HEK293T (cell line): Measurements from ENCODE around the gene SZT2.

Experiments
- CTCF ChIA-PET: fragments of 350-600 bp; formaldehyde crosslinking; extraction: SDS; loops from one replicate; lab custom pipeline; 2021; ENCODE audit warnings: antibody characterized with exemption, inconsistent platforms; lab: Yijun Ruan, JAX
- POLR2A ChIA-PET: fragments of 350-600 bp; formaldehyde crosslinking; extraction: SDS; loops from one replicate; lab custom pipeline; 2020; ENCODE audit warnings: antibody characterized with exemption, inconsistent platforms; lab: Yijun Ruan, JAX
- DNase-seq: peaks from one replicate; pipeline ENCODE4 v3.0.0; 2012; ENCODE audit warnings: mixed read lengths; ENCODE audit errors: extremely low spot score
- ARNT ChIP-seq: fragments of 450-650 bp; IDR thresholded peaks from 2 replicates; pipeline ENCODE4 v1.6.1; 2017; ENCODE audit warnings: mild to moderate bottlenecking
- BHLHE40 ChIP-seq: fragments of 450-650 bp; IDR thresholded peaks from 2 replicates; pipeline ENCODE4 v1.6.1; 2016; ENCODE audit warnings: mild to moderate bottlenecking, moderate library complexity, borderline replicate concordance
- CTBP1 ChIP-seq: fragments of 450-650 bp; IDR thresholded peaks from 2 replicates; pipeline ENCODE4 v1.6.1; 2016; ENCODE audit warnings: borderline replicate concordance
- ELF4 ChIP-seq: fragments of 450-650 bp; IDR thresholded peaks from 2 replicates; pipeline ENCODE4 v1.6.1; 2017; ENCODE audit warnings: antibody characterized with exemption
- FOXA1 ChIP-seq: fragments of 450-650 bp; IDR thresholded peaks from 2 replicates; pipeline ENCODE4 v1.6.1; 2016; ENCODE audit warnings: mild to moderate bottlenecking
- FOXK2 ChIP-seq: fragments of 450-650 bp; IDR thresholded peaks from 2 replicates; pipeline ENCODE4 v1.6.1; 2016; ENCODE audit warnings: mild to moderate bottlenecking
- FOXM1 ChIP-seq: fragments of 450-650 bp; IDR thresholded peaks from 2 replicates; pipeline ENCODE4 v1.6.1; 2017; ENCODE audit warnings: mild to moderate bottlenecking, borderline replicate concordance
- HDGF ChIP-seq: fragments of 450-650 bp; IDR thresholded peaks from 2 replicates; pipeline ENCODE4 v1.6.1; 2017; ENCODE audit warnings: antibody characterized with exemption, borderline replicate concordance
- L3MBTL2 ChIP-seq: fragments of 450-650 bp; conservative IDR thresholded peaks from 2 replicates; pipeline ENCODE4 v1.6.1; 2016; ENCODE audit warnings: mild to moderate bottlenecking
- LEF1 ChIP-seq: fragments of 450-650 bp; IDR thresholded peaks from 2 replicates; pipeline ENCODE4 v1.6.1; 2017; ENCODE audit warnings: mild to moderate bottlenecking, borderline replicate concordance
- NFRKB ChIP-seq: fragments of 450-650 bp; IDR thresholded peaks from 2 replicates; pipeline ENCODE4 v1.6.1; 2016; ENCODE audit warnings: mild to moderate bottlenecking, moderate library complexity
- SP1 ChIP-seq: fragments of 450-650 bp; IDR thresholded peaks from 2 replicates; pipeline ENCODE4 v1.6.1; 2017
- SUZ12 ChIP-seq: fragments of 450-650 bp; IDR thresholded peaks from 2 replicates; pipeline ENCODE4 v1.6.1; 2016; ENCODE audit warnings: mild to moderate bottlenecking
- TARDBP ChIP-seq: fragments of 450-650 bp; IDR thresholded peaks from 2 replicates; pipeline ENCODE4 v1.6.1; 2016
- ZNF384 ChIP-seq: fragments of 450-650 bp; IDR thresholded peaks from 2 replicates; pipeline ENCODE4 v1.6.1; 2016
- TF ChIP-seq, protein P1 (sequence below): fragments of 450-650 bp; IDR thresholded peaks from 2 replicates; pipeline ENCODE4 v1.6.1; 2016

Gene SZT2

DNA sequence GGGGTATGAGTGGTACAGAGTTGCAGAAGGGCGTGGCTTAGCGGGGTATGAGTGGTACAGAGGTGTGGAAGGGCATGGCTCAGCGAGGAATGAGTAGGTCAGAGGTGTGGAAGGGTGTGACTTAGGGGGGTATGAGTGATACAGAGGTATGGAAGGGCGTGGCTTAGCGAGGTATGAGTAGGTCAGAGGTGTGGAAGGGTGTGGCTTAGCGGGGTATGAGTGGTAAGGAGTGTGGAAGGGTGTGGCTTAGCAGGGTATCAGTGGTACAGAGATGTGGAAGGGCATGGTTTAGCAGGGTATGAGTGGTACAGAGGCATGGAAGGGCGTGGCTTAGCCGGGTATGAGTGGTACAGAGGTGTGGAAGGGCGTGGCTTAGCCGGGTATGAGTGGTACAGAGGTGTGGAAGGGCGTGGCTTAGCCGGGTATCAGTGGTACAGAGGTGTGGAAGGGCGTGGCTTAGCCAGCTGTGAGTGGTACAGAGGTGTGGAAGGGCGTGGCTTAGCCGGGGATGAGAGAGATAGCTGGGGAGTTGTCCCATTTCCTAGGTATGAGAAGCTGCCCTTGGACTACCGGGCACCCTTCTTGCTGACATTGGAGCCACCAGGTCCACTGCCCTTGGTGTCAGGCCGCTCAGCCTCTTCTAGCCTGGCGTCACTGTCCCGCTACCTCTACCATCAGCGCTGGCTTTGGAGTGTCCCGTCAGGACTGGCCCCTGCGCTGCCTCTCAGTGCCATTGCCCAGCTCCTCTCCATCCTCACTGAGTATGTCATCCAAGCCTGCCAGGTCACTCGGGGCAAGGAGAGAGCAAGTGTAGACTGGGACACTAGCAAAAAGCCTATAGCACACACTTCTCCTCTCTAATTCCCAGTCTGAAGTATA lies 34.2 kb downstream of the SZT2 start:
- DNase-seq = no peak
- POLR2A ChIA-PET = no interaction called here
- TF ChIP-seq, protein P1, sequence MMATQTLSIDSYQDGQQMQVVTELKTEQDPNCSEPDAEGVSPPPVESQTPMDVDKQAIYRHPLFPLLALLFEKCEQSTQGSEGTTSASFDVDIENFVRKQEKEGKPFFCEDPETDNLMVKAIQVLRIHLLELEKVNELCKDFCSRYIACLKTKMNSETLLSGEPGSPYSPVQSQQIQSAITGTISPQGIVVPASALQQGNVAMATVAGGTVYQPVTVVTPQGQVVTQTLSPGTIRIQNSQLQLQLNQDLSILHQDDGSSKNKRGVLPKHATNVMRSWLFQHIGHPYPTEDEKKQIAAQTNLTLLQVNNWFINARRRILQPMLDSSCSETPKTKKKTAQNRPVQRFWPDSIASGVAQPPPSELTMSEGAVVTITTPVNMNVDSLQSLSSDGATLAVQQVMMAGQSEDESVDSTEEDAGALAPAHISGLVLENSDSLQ = no peak
- TF ChIP-seq HDGF (no peak), SP1 (no peak), BHLHE40 (no peak), LEF1 (no peak), TARDBP (no peak), FOXA1 (no peak), FOXM1 (no peak), ZNF384 (no peak), FOXK2 (no peak), L3MBTL2 (no peak), NFRKB (no peak), ELF4 (no peak), SUZ12 (no peak)
- CTCF ChIA-PET = interaction anchor here (0.5 to 1.3 kb wide), 2 partner anchors 9 to 22 kb away, joined by 4 to 5 read pairs; no protein-coding TSS in a partner anchor

DNA sequence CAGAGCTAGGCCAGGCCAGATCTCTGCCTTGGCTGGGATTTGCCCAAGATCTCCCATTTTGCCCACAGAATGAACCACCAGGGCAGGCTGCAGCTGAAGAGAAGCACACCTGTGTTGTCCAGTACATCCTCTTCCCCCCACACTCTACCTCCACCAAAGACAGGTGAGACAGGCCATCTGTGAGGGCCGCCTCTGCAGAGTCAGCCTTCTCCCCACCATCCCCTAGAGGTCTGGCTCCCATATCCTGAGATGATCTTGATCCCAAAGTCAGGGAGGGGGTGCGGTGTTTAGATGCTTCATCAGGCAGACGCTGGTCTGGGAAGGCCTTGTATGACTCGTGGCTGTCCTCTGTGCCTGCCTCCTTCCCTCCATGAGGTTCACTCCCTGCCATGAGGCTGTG lies 35.3 kb downstream of the SZT2 start:
- TF ChIP-seq BHLHE40 = no peak
- no peak for TF ChIP-seq FOXK2
- TF ChIP-seq NFRKB = no peak
- no peak for TF ChIP-seq TARDBP
- no peak for TF ChIP-seq HDGF
- TF ChIP-seq FOXA1 = no peak
- TF ChIP-seq SP1 = no peak
- no peak for TF ChIP-seq FOXM1
- no peak for TF ChIP-seq L3MBTL2
- no peak for TF ChIP-seq ELF4
- TF ChIP-seq, protein P1 = no peak
- no peak for TF ChIP-seq SUZ12
- TF ChIP-seq ARNT = no peak
- TF ChIP-seq ZNF384 = no peak
- ChIA-PET POLR2A (no interaction called here), CTCF (interaction anchor here (0.5 to 1.3 kb wide), 2 partner anchors 11 to 20 kb away, joined by 4 to 5 read pairs; no protein-coding TSS in a partner anchor)
- DNase-seq = no peak

DNA sequence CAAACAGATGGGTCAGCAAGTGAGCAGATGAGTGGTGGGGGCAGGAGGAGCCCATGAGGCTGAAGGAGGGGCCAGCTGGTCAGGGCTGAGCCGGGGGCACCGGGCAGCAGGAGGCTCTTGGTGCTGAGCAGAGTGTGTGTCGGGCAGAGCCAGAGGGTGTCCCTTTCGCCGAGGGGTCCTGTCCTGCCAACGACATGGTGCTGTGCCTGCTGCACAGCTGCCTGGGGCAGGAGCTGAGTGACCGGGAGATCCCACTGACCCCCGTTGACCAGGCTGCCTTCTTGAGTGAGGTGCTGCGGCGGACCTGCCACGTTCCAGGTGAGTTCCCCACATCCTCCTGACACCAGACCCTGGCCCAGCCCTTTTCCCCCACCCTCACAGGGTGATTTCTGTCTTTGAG lies 36.5 kb downstream of the SZT2 start:
- CTCF ChIA-PET = no interaction called here
- TF ChIP-seq ZNF384 (no peak), FOXM1 (no peak), SP1 (no peak), HDGF (no peak), LEF1 (no peak), TARDBP (no peak), L3MBTL2 (no peak), CTBP1 (no peak), BHLHE40 (no peak), ELF4 (no peak), ARNT (no peak)
- TF ChIP-seq, protein P1 = no peak
- POLR2A ChIA-PET = no interaction called here
- DNase-seq = no peak

DNA sequence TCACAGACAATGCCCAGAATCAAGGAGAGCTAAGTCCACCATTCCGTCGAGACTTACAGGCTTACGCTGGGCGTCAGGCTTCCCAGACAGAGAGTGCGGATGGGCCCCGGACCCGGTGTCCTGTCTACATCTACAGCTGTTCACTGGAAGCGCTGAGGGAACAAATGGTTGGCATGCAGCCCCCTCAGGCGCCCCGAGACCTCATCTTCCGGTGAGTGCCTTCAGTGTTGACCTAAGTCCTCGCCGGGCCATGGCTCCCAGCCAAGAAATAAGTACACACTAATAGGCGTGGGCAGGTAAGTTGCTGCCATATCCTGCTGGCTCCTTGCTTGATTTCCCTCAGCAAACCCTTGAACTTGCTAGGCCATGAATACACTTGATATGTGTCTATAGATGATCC lies 37.8 kb downstream of the SZT2 start:
- DNase-seq = no peak
- ChIA-PET POLR2A (no interaction called here), CTCF (no interaction called here)
- TF ChIP-seq L3MBTL2 (no peak), FOXM1 (no peak), ARNT (no peak), HDGF (no peak), TARDBP (no peak), LEF1 (no peak), FOXA1 (no peak), CTBP1 (no peak), ZNF384 (no peak), BHLHE40 (no peak), SP1 (no peak), SUZ12 (no peak), NFRKB (no peak), ELF4 (no peak), FOXK2 (no peak)
- TF ChIP-seq, protein P1 = no peak

DNA sequence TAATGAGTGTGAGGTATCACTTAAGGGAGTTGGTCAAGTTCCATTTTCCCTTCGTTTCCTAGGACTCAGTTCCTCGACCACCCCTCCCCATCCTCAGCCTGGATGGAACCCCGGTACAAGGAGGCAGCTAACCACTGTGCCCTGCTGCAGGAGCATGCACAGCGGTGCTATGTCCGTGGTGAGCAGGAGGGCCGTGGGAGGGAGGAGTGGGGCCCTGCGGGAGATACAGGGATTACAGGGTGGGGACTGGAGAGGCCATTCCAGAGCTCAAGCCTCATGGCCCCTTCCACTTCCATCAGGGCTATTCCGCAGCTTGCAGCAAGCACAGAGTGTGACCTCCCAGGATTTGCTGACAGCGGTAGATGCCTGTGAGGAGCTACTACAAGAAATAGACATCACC lies 38.2 kb downstream of the SZT2 start:
- DNase-seq = no peak
- CTCF ChIA-PET = no interaction called here
- POLR2A ChIA-PET = interaction anchor here (1.0 kb wide), 1 partner anchor 70 kb away, joined by 3 read pairs; no protein-coding TSS in a partner anchor
- TF ChIP-seq HDGF (no peak), BHLHE40 (no peak), SUZ12 (no peak), ARNT (no peak), TARDBP (no peak), FOXM1 (no peak), L3MBTL2 (no peak), ELF4 (no peak), NFRKB (no peak), FOXK2 (no peak), FOXA1 (no peak), SP1 (no peak), CTBP1 (no peak), ZNF384 (no peak), LEF1 (no peak)
- TF ChIP-seq, protein P1 = no peak
